Left lung (tissue), 14 donors: ENCODE measurements around the gene CCZ1. TPM values are rescaled to one million over a fixed set of nuclear protein-coding genes. Genes with fewer than 3 reads are reported as not detected.
"Not testable (repeated sequence)": the region's sequence is repeated elsewhere in the genome, so short reads cannot be mapped to it uniquely, and the experiment has no call there.

Source experiments
- ATAC-seq: fragments of 200-7000 bp; cut with Tn5 transposase; one replicate; pipeline ENCODE4 v1.9.1; 2020; ENCODE audit warnings: moderate library complexity
- DNase-seq, 4 donors: peaks; one replicate each; pipeline ENCODE4 v3.0.0-alpha.2; 2013 to 2020
- H3K27ac ChIP-seq, 2 donors: fragments of 200-600 bp; sonication (generic) in 1 of 2; one replicate each; pipeline versions ENCODE4 v1.5.0 to v1.8.0; 2020 to 2021
- H3K27me3 ChIP-seq, 2 donors: fragments of 200-600 bp; sonication (generic) in 1 of 2; one replicate each; pipeline versions ENCODE4 v1.5.0 to v1.8.0; 2020 to 2021
- H3K36me3 ChIP-seq, 2 donors: fragments of 200-600 bp; sonication (generic) in 1 of 2; one replicate each; pipeline versions ENCODE4 v1.5.0 to v1.8.0; 2020 to 2021
- H3K4me1 ChIP-seq, 2 donors: fragments of 200-600 bp; one replicate each; pipeline ENCODE4 v1.8.0; 2021
- H3K4me3 ChIP-seq, 2 donors: fragments of 200-600 bp; sonication (generic) in 1 of 2; one replicate each; pipeline versions ENCODE4 v1.5.0 to v1.8.0; 2020 to 2021; ENCODE audit warnings: mild to moderate bottlenecking in 1 of 2
- H3K9me3 ChIP-seq, 2 donors: fragments of 200-600 bp; sonication (generic) in 1 of 2; one replicate each; pipeline versions ENCODE4 v1.5.0 to v1.8.0; 2020 to 2021
- CTCF ChIP-seq, 2 donors: fragments of 200-600 bp; sonication (generic) in 1 of 2; IDR thresholded peaks; one replicate each; pipeline versions ENCODE4 v1.5.0 to v1.8.0; 2021; ENCODE audit warnings: antibody characterized with exemption in 2 of 2
- intact Hi-C, 2 donors: fragments of 100-400 bp; cut with DNase I; formaldehyde crosslinking; loops; one replicate each; pipeline versions ENCODE4 v1.11.2 to v1.14.2; 2022
- long read RNA-seq, 12 donors: library from polyadenylated mRNA in 2 of 12; unstranded in 2 of 12; transcript quantifications; one replicate each; pipeline ENCODE4 v2.0.0 and lab custom pipeline, GENCODE V29; 2019 to 2026
- polyA plus RNA-seq, 6 donors: library from polyadenylated mRNA; unstranded; fragments of 120-200 nt; gene quantifications; one replicate each; pipeline ENCODE4 v1.2.1, GENCODE V29; 2013; ENCODE audit not compliant: insufficient read length in 6 of 6
- total RNA-seq, 2 donors: library from RNA; stranded (reverse); fragmentation: NEBNext Ultra II Directional; extraction: Animal tissue kit (Norgen Biotek cat#: 25700); gene quantifications; one replicate each; pipeline ENCODE4 v1.2.1, GENCODE V29; 2021
- donor health status: DM: no; HTN: yes; CAD: no.
- donor health status: DM: no; HTN: no; CAD: no.

The CCZ1 gene
- 10 to 100 TPM; 64.9 to 80.8 TPM for total RNA-seq
- polyA plus RNA-seq: 10 to 100 TPM; 66.0 to 72.5 (median 69.0) TPM
- long read RNA-seq, donor 1, partial matches to known transcripts: 0 of 10 reads
- long read RNA-seq, donor 1, other reads (novel, unspliced or antisense): 0 of 10 reads
- long read RNA-seq, donor 2, transcript CCZ1-204 (3 exons, 2,062 nt): minor isoform, 5 of 14 reads
- long read RNA-seq, donor 2, transcript CCZ1-201 (15 exons, 1,802 nt): major isoform, 6 of 14 reads
- long read RNA-seq, donor 2, partial matches to known transcripts: 0 of 14 reads
- long read RNA-seq, donor 2, other reads (novel, unspliced or antisense): 0 of 14 reads
- long read RNA-seq, donor 3, transcript CCZ1-201 (15 exons, 1,802 nt): major isoform, 21 of 24 reads
- long read RNA-seq, donor 3, partial matches to known transcripts: 0 of 24 reads
- long read RNA-seq, donor 3, other reads (novel, unspliced or antisense): 0 of 24 reads
- long read RNA-seq, donor 4, transcript CCZ1-201 (15 exons, 1,802 nt): major isoform, 5 of 6 reads
- long read RNA-seq, donor 4, partial matches to known transcripts: 1 of 6 reads
- long read RNA-seq, donor 4, other reads (novel, unspliced or antisense): 0 of 6 reads
- long read RNA-seq, donor 5, transcript CCZ1-201 (15 exons, 1,802 nt): major isoform, 11 of 14 reads
- long read RNA-seq, donor 5, partial matches to known transcripts: 0 of 14 reads
- long read RNA-seq, donor 5, other reads (novel, unspliced or antisense): 0 of 14 reads
- long read RNA-seq, donor 6, transcript CCZ1-201 (15 exons, 1,802 nt): major isoform, 14 of 17 reads
- long read RNA-seq, donor 6, partial matches to known transcripts: 0 of 17 reads
- long read RNA-seq, donor 6, other reads (novel, unspliced or antisense): 0 of 17 reads
- long read RNA-seq, donor 7, transcript CCZ1-201 (15 exons, 1,802 nt): major isoform, 8 of 13 reads
- long read RNA-seq, donor 7, partial matches to known transcripts: 0 of 13 reads
- long read RNA-seq, donor 7, other reads (novel, unspliced or antisense): 0 of 13 reads
- long read RNA-seq, donor 8, transcript CCZ1-201 (15 exons, 1,802 nt): major isoform, 17 of 19 reads
- long read RNA-seq, donor 8, partial matches to known transcripts: 0 of 19 reads
- long read RNA-seq, donor 8, other reads (novel, unspliced or antisense): 0 of 19 reads
- long read RNA-seq, donor 9: 0 reads
- long read RNA-seq, donor 10, partial matches to known transcripts: 0 of 1 reads
- long read RNA-seq, donor 10, other reads (novel, unspliced or antisense): 1 of 1 reads
- long read RNA-seq, donor 11, transcript CCZ1-201 (15 exons, 1,802 nt): major isoform, 21 of 37 reads
- long read RNA-seq, donor 11, transcript CCZ1-202 (2 exons, 545 nt): minor isoform, 5 of 37 reads
- long read RNA-seq, donor 11, partial matches to known transcripts: 7 of 37 reads
- long read RNA-seq, donor 11, other reads (novel, unspliced or antisense): 0 of 37 reads
- long read RNA-seq, donor 12, transcript CCZ1-201 (15 exons, 1,802 nt): major isoform, 8 of 11 reads
- long read RNA-seq, donor 12, partial matches to known transcripts: 0 of 11 reads
- long read RNA-seq, donor 12, other reads (novel, unspliced or antisense): 0 of 11 reads

- H3K4me3 ChIP-seq: peak within 1 kb of the TSS; percentile 31 to 45
- H3K27me3 ChIP-seq, H3K4me1 ChIP-seq, intact Hi-C loops, H3K9me3 ChIP-seq: not testable (repeated sequence)
- H3K36me3 ChIP-seq: peaks cover 0 to 15% of the 10 kb centered on the region in 2 donors
- DNase-seq: peak; percentile 11 to 90 (median 60)
- peak; percentile 98 for ATAC-seq
- peak within 1 kb of the TSS; percentile 65 to 76 for H3K27ac ChIP-seq
These were observed at the start of gene CCZ1 for GRCh38 chr7:5898480-5899224. TSS of gene CCZ1 (plus strand) at chr7:5898733. CDS start at chr7:5898800, 67 bp downstream.

- no peak overlapping the region for H3K4me3 ChIP-seq
- intact Hi-C loops: no loop called here
- H3K9me3 ChIP-seq: no peaks in the 10 kb centered on the region
- H3K36me3 ChIP-seq: peaks cover 0 to 3% of the 10 kb centered on the region in 2 donors
- H3K4me1 ChIP-seq: no peaks in the 10 kb centered on the region
- no peak for ATAC-seq
- no peak for TF ChIP-seq CTCF (IDR thresholded peaks at IDR 0.05)
- H3K27me3 ChIP-seq: no peaks in the 10 kb centered on the region
- no peak overlapping the region for H3K27ac ChIP-seq
- DNase-seq: no peak
These were observed 47.6 kb upstream of the CCZ1 start for GRCh38 chr7:5850944-5851343.

DNA sequence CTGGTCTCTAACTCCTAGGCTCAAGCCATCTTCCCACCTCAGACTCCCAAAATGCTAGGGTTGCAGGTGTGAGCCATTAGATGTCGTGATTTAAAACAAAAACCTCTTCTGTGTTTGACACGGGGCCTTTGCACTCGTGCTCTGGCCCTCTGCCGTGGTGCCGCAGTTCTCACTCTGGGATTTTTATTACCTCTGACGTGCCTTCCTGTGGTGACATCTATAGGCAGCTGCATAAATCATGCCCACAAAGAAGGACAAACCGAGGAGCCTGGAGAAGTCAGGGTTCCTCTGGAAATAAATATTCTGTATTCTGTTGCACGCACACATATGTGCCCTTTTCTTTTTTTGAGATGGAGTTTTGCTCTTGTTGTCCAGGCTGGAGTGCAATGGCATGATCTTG is 43.8 kb upstream of the CCZ1 start:
- no peak overlapping the region for H3K4me3 ChIP-seq

GRCh38 chr7:5857041-5857575 is 41.4 kb upstream of the CCZ1 start:
- H3K27ac ChIP-seq, H3K4me3 ChIP-seq, H3K4me1 ChIP-seq, intact Hi-C loops, H3K9me3 ChIP-seq, H3K27me3 ChIP-seq, DNase-seq, H3K36me3 ChIP-seq, ATAC-seq: not testable (repeated sequence)

More for the DNA sequence above, 43.8 kb upstream of the CCZ1 start:
- intact Hi-C loops: no loop called here
- Histone ChIP-seq H3K27ac (no peak overlapping the region), H3K4me1 (no peaks in the 10 kb centered on the region), H3K9me3 (no peaks in the 10 kb centered on the region), H3K36me3 (no peaks in the 10 kb centered on the region), H3K27me3 (no peaks in the 10 kb centered on the region)
- DNase-seq: no peak
- no peak for ATAC-seq
- no peak for TF ChIP-seq CTCF (IDR thresholded peaks at IDR 0.05)

DNA sequence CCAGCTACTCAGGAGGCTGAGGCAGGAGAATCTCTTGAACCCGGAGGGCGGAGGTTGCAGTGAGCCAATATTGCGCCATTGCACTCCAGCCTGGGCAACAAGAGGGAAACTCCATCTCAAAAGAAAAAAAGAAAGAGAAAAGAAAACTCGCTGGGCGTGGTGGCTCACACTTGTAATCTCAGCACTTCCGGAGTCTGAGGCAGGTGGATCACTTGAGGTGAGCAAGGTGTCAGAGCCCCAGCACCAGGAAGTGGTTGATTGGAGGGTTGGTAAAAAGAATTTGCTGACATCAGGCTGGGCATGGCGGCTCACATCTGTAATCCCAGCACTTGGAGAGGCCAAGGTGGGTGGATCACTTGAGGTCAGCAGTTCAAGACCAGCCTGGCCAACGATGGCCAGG is 40.0 kb upstream of the CCZ1 start:
- H3K4me3 ChIP-seq, intact Hi-C loops, H3K27ac ChIP-seq, H3K4me1 ChIP-seq, H3K9me3 ChIP-seq, H3K27me3 ChIP-seq, DNase-seq, H3K36me3 ChIP-seq: not testable (repeated sequence)
- ATAC-seq: peak; percentile 43

GRCh38 chr7:5861281-5861680 is 37.3 kb upstream of the CCZ1 start:
- H3K27me3 ChIP-seq, ATAC-seq, DNase-seq, H3K9me3 ChIP-seq, H3K4me3 ChIP-seq, H3K4me1 ChIP-seq, intact Hi-C loops, H3K27ac ChIP-seq, H3K36me3 ChIP-seq: not testable (repeated sequence)

- intact Hi-C loops, H3K9me3 ChIP-seq, H3K4me1 ChIP-seq, DNase-seq, H3K27me3 ChIP-seq, H3K4me3 ChIP-seq, H3K36me3 ChIP-seq, ATAC-seq, H3K27ac ChIP-seq: not testable (repeated sequence)
These were observed 35.7 kb upstream of the CCZ1 start for GRCh38 chr7:5862753-5863366.

DNA sequence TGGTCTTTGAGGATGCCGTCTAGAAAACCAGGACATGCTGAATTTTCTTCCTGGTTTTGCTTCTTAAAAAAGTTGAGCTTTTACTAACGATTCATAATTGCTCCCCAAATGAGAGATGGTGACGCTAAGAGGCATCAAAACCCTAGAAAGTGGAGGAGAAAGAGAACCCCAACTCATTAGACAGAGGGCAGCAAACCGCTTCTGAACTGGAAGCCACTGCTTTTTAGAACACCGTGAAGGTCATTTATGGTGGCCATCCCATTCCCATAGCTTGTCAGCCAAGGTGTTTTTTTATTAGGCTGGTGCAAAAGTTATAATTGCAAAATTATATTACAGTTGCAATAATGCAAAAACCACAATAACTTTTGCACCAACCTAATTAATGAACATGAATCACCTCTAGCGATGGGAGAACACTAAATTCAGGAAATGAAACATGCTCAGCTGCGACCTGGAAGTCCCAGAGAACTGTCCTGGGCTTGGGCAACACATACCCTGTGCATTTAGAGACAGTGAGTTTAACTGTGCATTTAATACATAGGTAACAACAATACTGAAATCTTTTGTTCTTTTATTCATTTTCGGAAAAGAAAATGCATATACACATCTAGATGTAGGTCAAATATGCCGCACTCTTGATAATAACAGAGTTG is 33.1 kb upstream of the CCZ1 start:
- H3K27me3 ChIP-seq, H3K27ac ChIP-seq, intact Hi-C loops, H3K4me3 ChIP-seq, H3K36me3 ChIP-seq, ATAC-seq, DNase-seq, H3K4me1 ChIP-seq, H3K9me3 ChIP-seq: not testable (repeated sequence)
